ENCODE results near the gene TANC1.

- TF ChIP-seq CTCF (IDR thresholded peaks at IDR 0.05; ENCODE audit: borderline replicate concordance, extremely low read depth, low read length, poor library complexity, severe bottlenecking) (no peak), EZH2 (IDR thresholded peaks at IDR 0.05; ENCODE audit: borderline replicate concordance, low read depth, low read length, severe bottlenecking) (no peak)
These were observed 20.1 kb downstream of the TANC1 start for GRCh38 chr2:158988501-158988900.

Data from DND-41 (cell line).